Measurements from ENCODE around the gene TLR7.

The TLR7 gene

DNA sequence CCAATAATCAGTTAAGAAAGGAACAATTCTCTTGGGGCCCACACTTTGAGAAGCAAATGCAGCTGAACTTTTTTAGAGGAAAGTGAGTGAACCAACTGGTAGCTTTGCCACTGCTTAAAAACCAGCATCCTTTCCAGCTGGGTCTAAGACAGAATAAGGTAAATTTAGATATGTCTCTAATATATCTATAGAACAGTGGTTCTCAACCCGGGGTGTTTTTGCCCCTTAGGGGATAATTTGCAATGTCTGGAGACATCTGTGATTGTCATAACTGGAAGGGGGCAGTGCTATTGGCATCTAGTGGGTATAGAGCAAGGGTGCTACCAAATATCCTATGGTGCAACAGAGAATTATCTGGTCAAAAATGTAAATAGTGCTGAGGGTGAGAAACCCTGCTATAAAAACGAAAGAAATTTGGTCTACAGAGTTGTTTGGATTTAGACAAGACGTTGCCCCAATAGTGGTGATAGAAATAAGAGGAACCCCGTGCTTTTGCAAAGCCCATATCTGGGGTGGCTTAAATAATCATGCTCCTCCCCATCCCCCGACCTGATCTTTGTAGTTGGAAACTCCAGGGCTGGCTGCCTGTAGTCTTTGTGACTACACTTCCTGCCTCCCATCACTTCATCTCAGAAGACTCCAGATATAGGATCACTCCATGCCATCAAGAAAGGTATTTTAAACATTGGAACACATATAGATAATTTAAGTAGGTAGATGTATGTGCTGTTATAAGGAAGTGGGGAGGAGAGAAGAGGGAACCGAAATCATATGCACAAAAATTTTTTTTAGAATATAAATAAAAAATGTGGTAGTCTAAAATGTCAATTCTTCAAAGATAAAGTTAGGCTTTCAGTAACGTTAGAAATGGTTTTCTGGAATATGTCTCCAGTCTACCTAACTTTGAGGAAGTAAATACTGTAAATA, at the start of gene TLR7:
TSS of gene TLR7 (plus strand) at position 622 of the 927 bp plus-strand sequence. CDS start 507 bp downstream, outside the sequence.
- H3K4me3 ChIP-seq (ENCODE audit: low read depth, low read length) = no peak within 1 kb of the TSS

DNA sequence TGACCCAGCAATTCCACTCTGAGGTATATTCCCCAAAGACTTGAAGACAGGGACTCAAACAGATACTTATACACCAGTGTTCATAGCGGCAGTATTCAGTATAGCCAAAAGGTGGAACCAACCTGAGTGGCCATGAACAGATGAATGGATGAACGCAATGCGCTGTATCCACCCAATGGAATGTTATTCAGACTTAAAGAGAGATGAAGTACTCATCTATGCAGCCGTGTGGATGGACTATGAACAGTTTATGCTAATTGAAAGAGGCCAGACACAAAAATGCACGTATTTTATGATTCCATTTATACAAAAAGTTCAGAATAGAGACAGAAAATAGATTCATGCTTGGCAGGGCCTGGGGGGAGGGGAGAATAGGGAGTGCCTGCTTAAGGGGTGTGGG, 49.3 kb upstream of the TLR7 start:
- no peak overlapping the region for H3K4me3 ChIP-seq (ENCODE audit: low read depth, low read length)

DNA sequence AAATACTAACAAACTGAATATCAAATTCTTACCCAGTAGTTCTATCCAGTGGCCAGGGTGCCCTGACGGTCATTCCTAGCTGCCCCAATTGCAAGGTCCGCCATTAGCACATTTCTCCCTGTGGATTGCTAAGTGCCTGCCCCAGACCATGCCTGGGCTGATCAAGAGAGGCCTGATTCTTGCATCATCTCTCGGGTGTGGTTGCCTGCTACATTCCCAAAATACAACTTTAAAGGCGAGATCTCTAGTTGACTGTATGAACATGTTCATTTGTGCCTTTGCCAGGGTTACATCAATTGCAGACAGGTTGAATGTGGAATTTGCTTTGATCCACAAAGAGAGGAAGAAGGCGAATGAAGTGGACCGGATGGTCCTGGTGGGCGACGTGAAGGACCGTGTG, 47.6 kb upstream of the TLR7 start:
- no peak overlapping the region for H3K4me3 ChIP-seq (ENCODE audit: low read depth, low read length)

DNA sequence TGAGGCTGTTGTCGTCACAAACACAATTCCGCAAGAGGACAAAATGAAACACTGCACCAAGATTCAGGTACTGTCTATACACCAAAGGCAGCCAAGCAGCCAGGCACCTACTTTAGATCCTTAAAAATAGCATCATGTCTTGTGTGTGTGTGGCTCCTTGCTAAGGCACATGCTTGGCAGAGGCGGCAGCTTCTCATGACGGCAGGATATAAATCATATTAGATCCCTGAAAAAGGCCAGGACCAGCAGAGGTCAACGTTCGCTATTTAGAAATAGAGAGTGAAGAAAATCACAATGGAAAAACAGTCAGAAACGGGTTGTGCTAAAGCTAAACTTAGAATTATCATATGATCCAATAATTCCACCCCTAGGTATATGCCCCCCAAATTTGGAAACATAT, 46.1 kb upstream of the TLR7 start:
- no peak overlapping the region for H3K4me3 ChIP-seq (ENCODE audit: low read depth, low read length)

DNA sequence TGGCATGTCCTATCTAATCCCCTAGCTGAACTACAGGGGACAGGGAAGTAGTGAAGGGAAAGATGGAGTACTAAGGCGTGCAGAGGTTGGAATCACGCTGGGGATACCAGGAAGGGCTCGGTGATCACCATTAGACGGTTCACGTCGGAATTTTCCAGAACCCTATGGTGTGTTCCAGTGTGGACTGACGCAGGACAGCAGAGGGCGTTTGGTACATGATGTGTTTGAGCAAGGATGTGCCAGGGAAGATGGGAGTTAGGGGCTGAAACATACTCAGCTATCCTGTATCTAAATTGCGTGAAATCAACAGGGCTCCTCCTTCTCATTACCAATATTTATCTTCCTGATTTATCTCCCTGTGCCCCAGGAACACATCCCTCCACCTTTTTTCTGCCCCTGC, 41.9 kb upstream of the TLR7 start:
- no peak overlapping the region for H3K4me3 ChIP-seq (ENCODE audit: low read depth, low read length)

- H3K4me3 ChIP-seq (ENCODE audit: low read depth, low read length) = no peak overlapping the region
Observed at GRCh38 chrX:12825801-12826200, 41.1 kb upstream of the TLR7 start.

GRCh38 chrX:12843061-12843667, 23.7 kb upstream of the TLR7 start:
- no peak overlapping the region for H3K4me3 ChIP-seq (ENCODE audit: low read depth, low read length)

DNA sequence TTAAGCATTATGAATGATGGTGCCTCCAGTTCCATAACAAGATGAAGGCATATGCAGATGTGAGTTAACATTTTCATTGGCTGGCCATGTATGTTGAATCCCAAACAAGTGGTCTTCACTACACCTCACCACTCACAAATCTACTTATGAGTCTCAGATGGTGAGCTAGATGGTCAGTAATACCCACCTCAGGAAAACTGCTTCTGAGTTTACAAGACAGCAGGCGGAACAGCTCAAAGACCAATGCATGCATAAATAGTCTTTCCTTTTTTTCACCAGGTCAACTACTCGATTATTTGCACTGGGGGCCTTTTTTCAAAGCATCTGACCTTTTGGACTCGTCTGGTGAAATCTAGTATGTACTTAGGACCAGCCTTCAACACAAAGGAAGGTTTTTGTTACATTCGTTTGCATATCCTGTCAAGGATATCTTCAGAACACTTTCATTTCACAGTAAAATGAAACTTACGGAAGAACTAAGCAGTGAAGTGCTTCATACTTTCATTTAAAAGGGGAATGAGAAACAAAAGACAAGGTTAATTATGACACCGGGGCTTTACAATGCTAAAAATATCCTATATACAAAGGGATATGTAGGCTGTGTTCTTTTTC, 23.1 kb upstream of the TLR7 start:
- no peak overlapping the region for H3K4me3 ChIP-seq (ENCODE audit: low read depth, low read length)

DNA sequence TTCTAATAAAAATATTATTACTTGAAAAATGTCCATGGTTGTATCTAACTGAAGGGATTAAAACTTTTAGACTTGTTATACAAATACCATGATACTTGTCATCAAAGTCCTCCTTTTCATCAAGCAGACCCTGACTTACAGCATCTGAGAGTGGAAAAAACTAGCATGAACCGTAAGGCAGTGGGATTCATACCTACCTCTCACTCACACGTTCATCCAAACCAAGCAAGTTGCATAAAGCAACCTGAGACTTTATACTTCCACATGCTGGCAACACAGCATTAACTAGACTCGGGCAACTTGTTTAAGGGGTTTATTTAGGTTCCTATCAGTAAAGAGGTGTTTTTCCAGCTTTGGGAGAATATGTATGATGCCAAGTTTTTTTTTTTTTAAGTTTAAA, 22.6 kb upstream of the TLR7 start:
- no peak overlapping the region for H3K4me3 ChIP-seq (ENCODE audit: low read depth, low read length)

DNA sequence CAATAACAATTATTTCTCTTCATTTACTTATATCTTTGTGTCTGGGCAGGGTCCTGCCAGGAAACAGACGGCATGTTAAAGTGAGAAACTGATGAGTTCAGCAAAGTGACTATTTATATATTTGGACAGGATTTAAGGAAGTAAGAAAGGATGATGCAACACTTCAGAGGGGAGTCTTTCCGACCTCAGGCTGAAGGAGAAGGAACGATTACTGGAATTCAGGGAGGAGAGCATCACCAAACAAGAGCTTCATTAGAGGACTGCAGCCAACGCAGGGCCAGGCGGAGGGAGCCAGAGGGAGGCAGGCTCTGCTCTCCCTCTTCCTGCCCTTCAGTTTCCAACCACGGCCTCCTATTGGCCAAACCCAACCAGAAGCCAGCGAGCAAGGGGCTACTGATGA, 1.5 kb upstream of the TLR7 start:
- no peak overlapping the region for H3K4me3 ChIP-seq (ENCODE audit: low read depth, low read length)

GRCh38 chrX:12867685-12868084, 813 bp downstream of the TLR7 start:
- no peak overlapping the region for H3K4me3 ChIP-seq (ENCODE audit: low read depth, low read length)

- no peak overlapping the region for H3K4me3 ChIP-seq (ENCODE audit: low read depth, low read length)
Observed at GRCh38 chrX:12868747-12869146, 1.9 kb downstream of the TLR7 start.

- no peak overlapping the region for H3K4me3 ChIP-seq (ENCODE audit: low read depth, low read length)
Observed at GRCh38 chrX:12871257-12871656, 4.4 kb downstream of the TLR7 start.

- no peak overlapping the region for H3K4me3 ChIP-seq (ENCODE audit: low read depth, low read length)
Observed at GRCh38 chrX:12872741-12873140, 5.9 kb downstream of the TLR7 start.

- H3K4me3 ChIP-seq (ENCODE audit: low read depth, low read length) = no peak overlapping the region
Observed at GRCh38 chrX:12874581-12874980, 7.7 kb downstream of the TLR7 start.

DNA sequence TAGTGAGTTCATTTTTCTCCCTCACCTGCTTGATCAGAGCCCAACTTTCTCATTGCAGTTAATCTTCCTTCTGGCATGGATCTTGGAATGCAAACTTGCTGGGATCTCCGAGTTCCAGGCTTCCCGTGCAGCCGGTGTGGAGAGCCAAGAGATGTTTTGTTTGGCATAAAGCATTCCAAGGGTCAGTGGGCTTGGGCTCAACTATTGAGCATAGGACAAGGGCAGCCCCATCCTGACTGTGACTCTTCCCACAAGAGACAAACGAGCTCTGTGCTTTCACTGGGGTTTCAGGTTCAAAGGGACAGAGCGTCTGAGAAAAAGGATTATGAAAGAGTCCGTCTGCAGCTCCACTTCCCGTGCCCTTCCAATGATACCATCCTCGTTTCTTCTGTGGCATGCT, 10.5 kb downstream of the TLR7 start:
- no peak overlapping the region for H3K4me3 ChIP-seq (ENCODE audit: low read depth, low read length)

GRCh38 chrX:12878536-12878935, 11.7 kb downstream of the TLR7 start:
- no peak overlapping the region for H3K4me3 ChIP-seq (ENCODE audit: low read depth, low read length)

GRCh38 chrX:12881914-12882313, 15.0 kb downstream of the TLR7 start:
- H3K4me3 ChIP-seq (ENCODE audit: low read depth, low read length) = no peak overlapping the region

- no peak overlapping the region for H3K4me3 ChIP-seq (ENCODE audit: low read depth, low read length)
Observed at GRCh38 chrX:12885508-12885907, 18.6 kb downstream of the TLR7 start.

GRCh38 chrX:12886545-12886944, 19.7 kb downstream of the TLR7 start:
- H3K4me3 ChIP-seq (ENCODE audit: low read depth, low read length) = no peak overlapping the region

DNA sequence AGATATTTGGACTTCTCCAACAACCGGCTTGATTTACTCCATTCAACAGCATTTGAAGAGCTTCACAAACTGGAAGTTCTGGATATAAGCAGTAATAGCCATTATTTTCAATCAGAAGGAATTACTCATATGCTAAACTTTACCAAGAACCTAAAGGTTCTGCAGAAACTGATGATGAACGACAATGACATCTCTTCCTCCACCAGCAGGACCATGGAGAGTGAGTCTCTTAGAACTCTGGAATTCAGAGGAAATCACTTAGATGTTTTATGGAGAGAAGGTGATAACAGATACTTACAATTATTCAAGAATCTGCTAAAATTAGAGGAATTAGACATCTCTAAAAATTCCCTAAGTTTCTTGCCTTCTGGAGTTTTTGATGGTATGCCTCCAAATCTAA, 20.3 kb downstream of the TLR7 start:
- no peak overlapping the region for H3K4me3 ChIP-seq (ENCODE audit: low read depth, low read length)

GRCh38 chrX:12887767-12888166, 20.9 kb downstream of the TLR7 start:
- H3K4me3 ChIP-seq (ENCODE audit: low read depth, low read length) = no peak overlapping the region

Measured in iPS-11a (cell line).